Astrocyte (in vitro differentiated cells and primary cell): ENCODE measurements around the gene ATP10D.

ENCODE experiments used
- CTCF ChIP-seq: IDR thresholded peaks from 2 replicates; pipeline ENCODE4 v1.5.1; 2011; ENCODE audit warnings: low read depth, mild to moderate bottlenecking, inconsistent platforms, low read length, moderate library complexity; ENCODE audit not compliant: insufficient read depth
- EZH2 ChIP-seq: IDR thresholded peaks from 2 replicates; pipeline ENCODE4 v1.6.1; 2012; ENCODE audit warnings: mild to moderate bottlenecking, low read length, inconsistent platforms; ENCODE audit not compliant: insufficient read depth

- TF ChIP-seq CTCF (no peak), EZH2 (no peak)
These were observed 154.5 kb downstream of the ATP10D start for GRCh38 chr4:47639531-47639930.
